ENCODE data around the gene C10orf88.

Gene C10orf88

GRCh38 chr10:122988501-122988900 is 34.5 kb upstream of the C10orf88 start:
- H3K4me3 ChIP-seq (ENCODE audit: low read depth, low read length) = no peak overlapping the region
- ChIA-PET CTCF (interaction anchor here (1.2 kb wide), 1 partner anchor 9 kb away, joined by 3 read pairs; the partner anchor contains the start of gene PSTK), POLR2A (no interaction called here)
- no peak for DNase-seq (ENCODE audit: low read depth, low spot score)
- no peak for TF ChIP-seq CTCF (IDR thresholded peaks at IDR 0.05; ENCODE audit: insufficient read depth, low read length, missing control alignments)

GRCh38 chr10:122986335-122986734 is 32.3 kb upstream of the C10orf88 start:
- CTCF ChIA-PET = no interaction called here
- H3K4me3 ChIP-seq (ENCODE audit: low read depth, low read length) = no peak overlapping the region
- POLR2A ChIA-PET = no interaction called here
- TF ChIP-seq CTCF (IDR thresholded peaks at IDR 0.05; ENCODE audit: insufficient read depth, low read length, missing control alignments) = no peak
- DNase-seq (ENCODE audit: low read depth, low spot score) = no peak

- ChIA-PET CTCF (interaction anchor here (1.0 to 1.3 kb wide), 2 partner anchors 23 to 148 kb away, joined by 3 to 4 read pairs; partner anchors contain the start of gene IKZF5), POLR2A (no interaction called here)
- TF ChIP-seq CTCF (IDR thresholded peaks at IDR 0.05; ENCODE audit: insufficient read depth, low read length, missing control alignments) = no peak
- no peak overlapping the region for H3K4me3 ChIP-seq (ENCODE audit: low read depth, low read length)
- no peak for DNase-seq (ENCODE audit: low read depth, low spot score)
These were observed 30.7 kb upstream of the C10orf88 start for GRCh38 chr10:122984708-122985107.

- TF ChIP-seq CTCF (IDR thresholded peaks at IDR 0.05; ENCODE audit: insufficient read depth, low read length, missing control alignments) = no peak
- no peak for DNase-seq (ENCODE audit: low read depth, low spot score)
- POLR2A ChIA-PET = no interaction called here
These were observed 29.9 kb upstream of the C10orf88 start for GRCh38 chr10:122983898-122984297.

GRCh38 chr10:122981066-122981464 is 27.0 kb upstream of the C10orf88 start:
- TF ChIP-seq CTCF (IDR thresholded peaks at IDR 0.05; ENCODE audit: insufficient read depth, low read length, missing control alignments) = peak; percentile 39
- ChIA-PET CTCF (interaction anchor here (0.6 to 5.5 kb wide), 13 partner anchors 8 to 42 kb away, joined by 3 to 41 read pairs (median 7); partner anchors contain the start of genes ACADSB, C10orf88 and IKZF5), POLR2A (interaction anchor here (1.1 to 1.5 kb wide), 2 partner anchors 27 to 129 kb away, joined by 3 to 4 read pairs; partner anchors contain the start of gene C10orf88)
- H3K4me3 ChIP-seq (ENCODE audit: low read depth, low read length) = peak overlapping the region; percentile 92
- peak; percentile 4 for DNase-seq (ENCODE audit: low read depth, low spot score)

More at GRCh38 chr10:122983898-122984297, 29.9 kb upstream of the C10orf88 start:
- CTCF ChIA-PET = interaction anchor here (1.3 kb wide), 1 partner anchor 24 kb away, joined by 4 read pairs; the partner anchor contains the start of gene IKZF5
- H3K4me3 ChIP-seq (ENCODE audit: low read depth, low read length) = no peak overlapping the region

- peak within 1 kb of the TSS; percentile 92 for H3K4me3 ChIP-seq (ENCODE audit: low read depth, low read length)
- peak; percentile 38 for DNase-seq (ENCODE audit: low read depth, low spot score)
- TF ChIP-seq CTCF (IDR thresholded peaks at IDR 0.05; ENCODE audit: insufficient read depth, low read length, missing control alignments) = peak; percentile 95
- ChIA-PET POLR2A (interaction anchor here (0.6 to 1.5 kb wide), 3 partner anchors 26 to 278 kb away, joined by 3 to 4 read pairs (median 3); partner anchors contain the start of gene C10orf88), CTCF (interaction anchor here (0.6 to 5.5 kb wide), 19 partner anchors 8 to 136 kb away, joined by 3 to 41 read pairs (median 4); partner anchors contain the start of genes ACADSB, C10orf88 and IKZF5)
These were observed 26.4 kb upstream of the C10orf88 start, which contains the start of gene PSTK for GRCh38 chr10:122980209-122981065. Gene PSTK, plus strand, starts transcription at chr10:122980401. Its CDS starts 79 bp downstream, at chr10:122980480.
